GM12878 (cell line): ENCODE data around the gene SPIN1. TPM values are rescaled to one million over a fixed set of nuclear protein-coding genes. Genes with fewer than 3 reads are reported as not detected.

Experiments
- ATAC-seq: fragments of 200-7000 bp; cut with Tn5 transposase; 3 replicates; pipeline ENCODE4 v1.9.1; 2020; ENCODE audit warnings: mild to moderate bottlenecking, moderate library complexity
- BruUV-seq: library from RNA; stranded (reverse); fragments of 400-500 nt; replicated peaks from 2 replicates; lab custom pipeline; 2021; lab: Mats Ljungman, UMichigan
- CTCF ChIA-PET: fragments of 300-600 bp; sonication (Branson Sonifier 250); formaldehyde crosslinking; extraction: SDS; loops from one replicate; lab custom pipeline; 2021; ENCODE audit warnings: inconsistent platforms; lab: Yijun Ruan, JAX
- POLR2A ChIA-PET: fragments of 350-600 bp; formaldehyde crosslinking; extraction: SDS; loops from one replicate; lab custom pipeline; 2021; ENCODE audit warnings: inconsistent platforms; lab: Charles Lee
- RAD21 ChIA-PET: fragments of 300-600 bp; sonication (Branson Sonifier 250); formaldehyde crosslinking; loops from one replicate; lab custom pipeline; 2023; ENCODE audit warnings: antibody characterized with exemption; ENCODE audit not compliant: unreplicated experiment; lab: Charles Lee
- SMC1A ChIA-PET: fragments of 300-600 bp; sonication (Branson Sonifier 250); formaldehyde crosslinking; loops from one replicate; lab custom pipeline; 2023; ENCODE audit not compliant: unreplicated experiment, uncharacterized antibody; lab: Charles Lee
- DNase-seq: peaks from one replicate; pipeline ENCODE4 v3.0.0-alpha.2; 2011; ENCODE audit warnings: low read depth, low spot score
- FAIRE-seq: peaks from 3 replicates; lab custom pipeline; 2011; peaks lifted over from hg19 to GRCh38; lab: Jason Lieb, UNC
- H2AFZ ChIP-seq: 2 replicates; pipeline ENCODE4 v1.6.0; 2011; ENCODE audit warnings: low read depth, low read length, control low read depth; ENCODE audit not compliant: control insufficient read depth
- H3K27ac ChIP-seq: 2 replicates; pipeline ENCODE4 v1.5.1; 2011; ENCODE audit warnings: control low read depth; ENCODE audit not compliant: control insufficient read depth, insufficient read depth
- H3K27me3 ChIP-seq, 2 experiments: replicated peaks in 1 of 2; 2 replicates each; pipeline versions ENCODE4 v1.6.0 to v1.6.1; 2011; ENCODE audit warnings: low read length in 1 of 2; ENCODE audit not compliant: control insufficient read depth in 2 of 2, insufficient read depth in 2 of 2
- H3K36me3 ChIP-seq, 2 experiments: 2 replicates each; pipeline ENCODE4 v1.5.1; 2011; ENCODE audit warnings: low read length in 1 of 2; ENCODE audit not compliant: control insufficient read depth in 2 of 2, insufficient read depth in 2 of 2
- H3K4me1 ChIP-seq: 2 replicates; pipeline ENCODE4 v1.6.1; 2011; ENCODE audit warnings: mild to moderate bottlenecking, low read length, moderate library complexity, mixed read lengths; ENCODE audit not compliant: control insufficient read depth, insufficient read depth
- H3K4me2 ChIP-seq: 2 replicates; pipeline ENCODE4 v1.6.0; 2011; ENCODE audit warnings: control low read depth; ENCODE audit not compliant: control insufficient read depth, insufficient read depth
- H3K4me3 ChIP-seq: fragments of 200-600 bp; sonication (generic); 2 replicates; pipeline ENCODE4 v1.5.1; 2016
- H3K79me2 ChIP-seq: 2 replicates; pipeline ENCODE4 v1.6.0; 2011; ENCODE audit warnings: low read length; ENCODE audit not compliant: control insufficient read depth, insufficient read depth
- H3K9ac ChIP-seq: 2 replicates; pipeline ENCODE4 v1.8.0; 2011; ENCODE audit warnings: low read length, control low read depth, mixed read lengths; ENCODE audit not compliant: control insufficient read depth, insufficient read depth
- H3K9me3 ChIP-seq: replicated peaks from 3 replicates; pipeline ENCODE4 v1.5.1; 2011; ENCODE audit warnings: mild to moderate bottlenecking, low read length; ENCODE audit not compliant: control insufficient read depth, insufficient read depth
- H4K20me1 ChIP-seq: 2 replicates; pipeline ENCODE4 v1.6.0; 2011; ENCODE audit not compliant: control insufficient read depth, insufficient read depth
- CBX3 ChIP-seq: fragments of 200-600 bp; sonication (generic); IDR thresholded peaks from 2 replicates; pipeline ENCODE4 v1.6.1; 2016; ENCODE audit warnings: low read depth, borderline replicate concordance
- CHD1 ChIP-seq: IDR thresholded peaks from 2 replicates; pipeline ENCODE4 v1.6.1; 2012; ENCODE audit warnings: low read depth, low read length, improper control_type of control experiment
- FOXK2 ChIP-seq: fragments of 450-650 bp; IDR thresholded peaks from 2 replicates; pipeline ENCODE4 v1.6.1; 2017; ENCODE audit warnings: mild to moderate bottlenecking, moderate library complexity
- HCFC1 ChIP-seq: fragments of 150-350 bp; IDR thresholded peaks from 2 replicates; pipeline ENCODE4 v1.6.1; 2014; ENCODE audit warnings: low read length
- HDAC6 ChIP-seq: fragments of 200-600 bp; sonication (generic); IDR thresholded peaks from one replicate; pipeline ENCODE4 v1.8.0; 2017; ENCODE audit warnings: antibody characterized with exemption; ENCODE audit not compliant: unreplicated experiment
- IKZF2 ChIP-seq, 2 experiments: fragments of 450-650 bp; IDR thresholded peaks; 2 replicates each; pipeline ENCODE4 v1.6.1; 2017; ENCODE audit warnings: mild to moderate bottlenecking in 2 of 2, moderate library complexity in 2 of 2
- IRF5 ChIP-seq: fragments of 450-650 bp; IDR thresholded peaks from 2 replicates; pipeline ENCODE4 v1.6.1; 2017; ENCODE audit warnings: borderline replicate concordance
- PAX5 ChIP-seq: IDR thresholded peaks from 2 replicates; pipeline ENCODE4 v1.6.1; 2011; ENCODE audit warnings: low read depth, low read length, borderline replicate concordance
- SREBF2 ChIP-seq: IDR thresholded peaks from 2 replicates; pipeline ENCODE4 v1.6.1; 2012; ENCODE audit warnings: mild to moderate bottlenecking, low read length
- STAT1 ChIP-seq: fragments of 450-650 bp; conservative IDR thresholded peaks from 2 replicates; pipeline ENCODE4 v1.6.1; 2014; ENCODE audit warnings: antibody characterized with exemption, mild to moderate bottlenecking
- TAF1 ChIP-seq: IDR thresholded peaks from 2 replicates; pipeline ENCODE4 v1.6.1; 2011; ENCODE audit warnings: mild to moderate bottlenecking, low read depth, low read length, borderline replicate concordance
- YBX1 ChIP-seq: fragments of 450-650 bp; IDR thresholded peaks from 2 replicates; pipeline ENCODE4 v1.6.1; 2016; ENCODE audit warnings: antibody characterized with exemption
- ZSCAN29 ChIP-seq: fragments of 450-650 bp; IDR thresholded peaks from 2 replicates; pipeline ENCODE4 v1.6.1; 2017; ENCODE audit warnings: mild to moderate bottlenecking, moderate library complexity
- WGBS: methylation state at CpG from one replicate; pipeline ENCODE4 v1.1.6; 2016; ENCODE audit warnings: low lambda C conversion rate; ENCODE audit not compliant: insufficient replicate concordance, insufficient coverage; ENCODE audit errors: missing lambda C conversion rate; 5-methylcytosine and 5-hydroxymethylcytosine counted together
- in situ Hi-C: fragments of 300-500 bp; cut with MboI; formaldehyde crosslinking; loops from 9 replicates; pipeline ENCODE4 v1.14.3; 2018; ENCODE audit warnings: mixed read lengths
- intact Hi-C: fragments of 100-400 bp; cut with micrococcal nuclease; formaldehyde crosslinking; loops from one replicate; pipeline ENCODE4 v1.14.2; 2022; ENCODE audit not compliant: unreplicated experiment
- polyA plus RNA-seq, 11 experiments: library from polyadenylated mRNA; depleted of rRNA in 4 of 11; unstranded in 6 of 11; stranded (reverse) in 5 of 11; fragments of >200 nt; fragmentation: Nextera tagmentation in 4 of 11; fragmentation: Illumina TruSeq in 1 of 11; extraction: Ambion mirVana in 4 of 11; extraction: Trizol in 1 of 11; gene quantifications; 1 replicate in 1 of 11; 2 replicates in 10 of 11; pipeline versions ENCODE4 v1.2.1 to v1.2.3, GENCODE V29; 2011 to 2016; ENCODE audit warnings: inconsistent platforms in 2 of 11, missing spikeins in 2 of 11, low read depth in 1 of 11
- total RNA-seq, 4 experiments: library from RNA; depleted of rRNA in 3 of 4; stranded (reverse); fragments of >200 nt in 3 of 4; fragmentation: Illumina TruSeq in 1 of 4; extraction: Trizol in 1 of 4; gene quantifications; 2 replicates each; pipeline versions ENCODE4 v1.2.1 to v1.2.3, GENCODE V29; 2013 to 2021
- TF ChIP-seq, protein P1 (sequence below): fragments of 450-650 bp; IDR thresholded peaks from 2 replicates; pipeline ENCODE4 v1.6.1; 2016; ENCODE audit warnings: mild to moderate bottlenecking, moderate library complexity, borderline replicate concordance
- TF ChIP-seq, protein P2 (sequence below): IDR thresholded peaks from 2 replicates; pipeline ENCODE4 v1.6.1; 2012; ENCODE audit warnings: low read depth, low read length, improper control_type of control experiment

Gene SPIN1
- total and polyA plus RNA-seq, 10 of the 15 experiments (the other 5 are each of a cell fraction or from before 2014, with no cell fraction given), result 6.6 to 30.3 (median 17.1) TPM

- intact Hi-C loops, result no loop called here
- H3K4me3 ChIP-seq, result no peak overlapping the region
Observed at GRCh38 chr9:88523056-88523455, 134.8 kb downstream of the SPIN1 start.

GRCh38 chr9:88524911-88525310 is 136.7 kb downstream of the SPIN1 start:
- in situ Hi-C loops, result no loop called here
- no peak for TF ChIP-seq CHD1
- no peak for TF ChIP-seq PAX5
- no peak for TF ChIP-seq HCFC1
- TF ChIP-seq STAT1, result no peak
- TF ChIP-seq, protein P1, sequence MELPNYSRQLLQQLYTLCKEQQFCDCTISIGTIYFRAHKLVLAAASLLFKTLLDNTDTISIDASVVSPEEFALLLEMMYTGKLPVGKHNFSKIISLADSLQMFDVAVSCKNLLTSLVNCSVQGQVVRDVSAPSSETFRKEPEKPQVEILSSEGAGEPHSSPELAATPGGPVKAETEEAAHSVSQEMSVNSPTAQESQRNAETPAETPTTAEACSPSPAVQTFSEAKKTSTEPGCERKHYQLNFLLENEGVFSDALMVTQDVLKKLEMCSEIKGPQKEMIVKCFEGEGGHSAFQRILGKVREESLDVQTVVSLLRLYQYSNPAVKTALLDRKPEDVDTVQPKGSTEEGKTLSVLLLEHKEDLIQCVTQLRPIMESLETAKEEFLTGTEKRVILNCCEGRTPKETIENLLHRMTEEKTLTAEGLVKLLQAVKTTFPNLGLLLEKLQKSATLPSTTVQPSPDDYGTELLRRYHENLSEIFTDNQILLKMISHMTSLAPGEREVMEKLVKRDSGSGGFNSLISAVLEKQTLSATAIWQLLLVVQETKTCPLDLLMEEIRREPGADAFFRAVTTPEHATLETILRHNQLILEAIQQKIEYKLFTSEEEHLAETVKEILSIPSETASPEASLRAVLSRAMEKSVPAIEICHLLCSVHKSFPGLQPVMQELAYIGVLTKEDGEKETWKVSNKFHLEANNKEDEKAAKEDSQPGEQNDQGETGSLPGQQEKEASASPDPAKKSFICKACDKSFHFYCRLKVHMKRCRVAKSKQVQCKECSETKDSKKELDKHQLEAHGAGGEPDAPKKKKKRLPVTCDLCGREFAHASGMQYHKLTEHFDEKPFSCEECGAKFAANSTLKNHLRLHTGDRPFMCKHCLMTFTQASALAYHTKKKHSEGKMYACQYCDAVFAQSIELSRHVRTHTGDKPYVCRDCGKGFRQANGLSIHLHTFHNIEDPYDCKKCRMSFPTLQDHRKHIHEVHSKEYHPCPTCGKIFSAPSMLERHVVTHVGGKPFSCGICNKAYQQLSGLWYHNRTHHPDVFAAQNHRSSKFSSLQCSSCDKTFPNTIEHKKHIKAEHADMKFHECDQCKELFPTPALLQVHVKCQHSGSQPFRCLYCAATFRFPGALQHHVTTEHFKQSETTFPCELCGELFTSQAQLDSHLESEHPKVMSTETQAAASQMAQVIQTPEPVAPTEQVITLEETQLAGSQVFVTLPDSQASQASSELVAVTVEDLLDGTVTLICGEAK, result no peak
- no peak for TF ChIP-seq IKZF2 (IDR thresholded peaks at IDR 0.05)
- TF ChIP-seq IRF5, result no peak
- no peak for TF ChIP-seq YBX1

More at GRCh38 chr9:88523056-88523455, 134.8 kb downstream of the SPIN1 start:
- CTCF ChIA-PET, result no interaction called here
- Histone ChIP-seq H2AFZ (no peak overlapping the region), H4K20me1 (no peaks in the 10 kb centered on the region), H3K4me2 (no peak overlapping the region), H3K27me3 (no peaks in the 10 kb centered on the region; a peak in 1 of 4 replicates), H3K9ac (no peak overlapping the region), H3K27ac (no peak overlapping the region), H3K4me1 (no peaks in the 10 kb centered on the region), H3K9me3 (no peaks in the 10 kb centered on the region), H3K36me3 (no peaks in the 10 kb centered on the region), H3K79me2 (no peaks in the 10 kb centered on the region)
- POLR2A ChIA-PET, result no interaction called here
- BruUV-seq, result no TSS peak
- WGBS, result 31% methylated on average over 3 of the region's 3 CpGs
- in situ Hi-C loops, result no loop called here
- SMC1A ChIA-PET, result no interaction called here
- RAD21 ChIA-PET, result no interaction called here
- no peak for ATAC-seq
- DNase-seq, result no peak
- FAIRE-seq, result no peak
- no peak for TF ChIP-seq TAF1
- TF ChIP-seq, protein P2, sequence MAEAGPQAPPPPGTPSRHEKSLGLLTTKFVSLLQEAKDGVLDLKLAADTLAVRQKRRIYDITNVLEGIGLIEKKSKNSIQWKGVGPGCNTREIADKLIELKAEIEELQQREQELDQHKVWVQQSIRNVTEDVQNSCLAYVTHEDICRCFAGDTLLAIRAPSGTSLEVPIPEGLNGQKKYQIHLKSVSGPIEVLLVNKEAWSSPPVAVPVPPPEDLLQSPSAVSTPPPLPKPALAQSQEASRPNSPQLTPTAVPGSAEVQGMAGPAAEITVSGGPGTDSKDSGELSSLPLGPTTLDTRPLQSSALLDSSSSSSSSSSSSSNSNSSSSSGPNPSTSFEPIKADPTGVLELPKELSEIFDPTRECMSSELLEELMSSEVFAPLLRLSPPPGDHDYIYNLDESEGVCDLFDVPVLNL, result no peak
- no peak for TF ChIP-seq HDAC6
- no peak for TF ChIP-seq HCFC1
- no peak for TF ChIP-seq FOXK2
- no peak for TF ChIP-seq ZSCAN29
- TF ChIP-seq CBX3, result no peak
- TF ChIP-seq SREBF2, result no peak

More at GRCh38 chr9:88524911-88525310, 136.7 kb downstream of the SPIN1 start:
- ChIA-PET RAD21 (interaction anchor here (0.5 kb wide), 1 partner anchor 35 kb away, joined by 3 read pairs; no protein-coding TSS in a partner anchor), CTCF (no interaction called here), POLR2A (no interaction called here), SMC1A (no interaction called here)
- no peaks in the 10 kb centered on the region for H3K79me2 ChIP-seq
- H3K4me3 ChIP-seq, result no peak overlapping the region
- H3K27ac ChIP-seq, result no peak overlapping the region
- no peaks in the 10 kb centered on the region for H4K20me1 ChIP-seq
- H3K9me3 ChIP-seq, result no peaks in the 10 kb centered on the region
- no peak for ATAC-seq
- no peak for DNase-seq
- no peak overlapping the region for H3K4me2 ChIP-seq
- intact Hi-C loops, result no loop called here
- H3K4me1 ChIP-seq, result no peaks in the 10 kb centered on the region
- no peaks in the 10 kb centered on the region; a peak in 1 of 4 replicates for H3K27me3 ChIP-seq
- no peak for FAIRE-seq
- no peak overlapping the region for H3K9ac ChIP-seq
- 27% methylated on average over 8 of the region's 8 CpGs for WGBS
- H2AFZ ChIP-seq, result no peak overlapping the region
- BruUV-seq, result no TSS peak
- H3K36me3 ChIP-seq, result no peaks in the 10 kb centered on the region
